GM11168 (cell line): ENCODE data around the gene WDFY2.

Experiments used
- in situ Hi-C: fragments of 300-500 bp; cut with MboI; formaldehyde crosslinking; loops from one replicate; pipeline ENCODE4 v1.12.0; 2022; ENCODE audit warnings: low sequenced_read_pairs; ENCODE audit not compliant: unreplicated experiment

Gene WDFY2

GRCh38 chr13:51659276-51660127, 75.2 kb downstream of the WDFY2 start:
- in situ Hi-C loops = no loop called here

DNA sequence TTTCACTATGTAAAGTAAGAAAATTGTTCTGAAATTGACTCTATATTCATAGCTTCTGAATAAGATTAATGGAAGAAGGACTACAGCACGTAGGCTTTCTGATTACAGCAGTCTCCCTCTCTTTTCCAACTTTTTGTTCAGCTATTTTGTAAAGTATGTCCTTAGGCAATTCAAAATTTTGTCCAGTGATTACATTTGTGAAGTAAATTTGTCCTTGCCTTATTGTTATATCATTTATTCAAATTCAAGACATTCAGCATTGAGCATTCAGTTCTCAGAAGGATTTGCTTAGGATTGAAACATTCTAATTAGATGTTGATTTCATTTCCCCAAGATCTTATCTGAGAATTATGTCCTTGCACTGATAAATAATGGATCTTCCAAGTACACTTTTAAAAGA, 76.6 kb downstream of the WDFY2 start:
- in situ Hi-C loops = no loop called here

GRCh38 chr13:51663973-51664957, 80.0 kb downstream of the WDFY2 start:
- in situ Hi-C loops = no loop called here

DNA sequence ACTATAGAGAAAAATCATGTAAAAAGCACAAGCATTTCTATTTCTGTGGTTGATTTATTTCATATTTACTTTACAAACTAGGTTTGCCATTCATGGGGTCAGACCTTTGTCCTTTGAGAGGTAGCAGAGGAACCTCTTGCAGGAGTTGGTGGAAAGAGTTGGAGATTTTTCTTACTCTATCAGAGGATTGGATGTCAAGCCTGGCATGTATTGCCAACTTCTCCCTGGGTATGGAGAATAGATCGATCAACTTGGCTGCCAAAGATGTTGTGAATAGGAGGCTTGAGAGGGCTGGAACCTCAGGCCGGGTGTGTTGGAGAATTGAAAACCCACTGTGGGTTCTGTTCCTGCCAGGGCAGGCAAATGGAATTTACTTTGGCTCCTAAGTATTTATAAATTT, 81.2 kb downstream of the WDFY2 start:
- in situ Hi-C loops = no loop called here

DNA sequence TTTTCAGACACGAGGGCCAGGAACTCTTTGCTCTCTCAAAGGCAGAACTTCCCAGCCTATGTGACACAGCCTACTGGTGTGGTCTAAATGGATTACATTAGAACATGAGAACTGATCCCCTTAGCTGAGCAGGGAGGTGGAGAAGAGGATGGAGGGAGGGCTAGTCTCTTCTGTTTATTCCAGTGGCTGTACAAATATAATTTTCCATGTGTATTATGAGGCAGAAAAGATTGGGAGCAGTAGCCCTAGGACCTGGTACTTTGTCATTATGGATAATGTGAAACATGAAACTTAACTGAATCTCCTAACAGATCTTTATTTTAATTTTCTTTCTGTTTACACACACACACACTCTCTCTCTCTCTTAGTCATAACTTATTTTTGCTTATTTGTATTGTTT, 82.1 kb downstream of the WDFY2 start:
- in situ Hi-C loops = no loop called here

DNA sequence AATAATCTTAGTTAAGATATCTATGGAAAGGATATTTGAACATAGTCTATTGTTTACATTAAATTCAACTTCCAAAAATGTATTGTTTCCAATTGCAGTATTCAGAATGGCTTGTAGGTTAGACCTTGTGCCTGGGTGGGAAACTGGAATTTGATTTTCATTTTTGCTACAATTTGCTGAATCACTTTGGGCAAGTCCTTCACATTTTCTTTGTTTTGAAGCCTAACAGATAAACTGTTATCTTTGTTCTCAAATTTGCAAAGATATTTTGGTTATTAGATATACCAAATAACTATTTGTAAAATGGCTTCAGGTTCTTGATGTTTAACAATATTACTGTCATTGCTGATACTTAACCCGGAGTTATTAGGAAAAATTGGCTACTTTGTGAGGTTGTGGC, 82.6 kb downstream of the WDFY2 start:
- in situ Hi-C loops = no loop called here

DNA sequence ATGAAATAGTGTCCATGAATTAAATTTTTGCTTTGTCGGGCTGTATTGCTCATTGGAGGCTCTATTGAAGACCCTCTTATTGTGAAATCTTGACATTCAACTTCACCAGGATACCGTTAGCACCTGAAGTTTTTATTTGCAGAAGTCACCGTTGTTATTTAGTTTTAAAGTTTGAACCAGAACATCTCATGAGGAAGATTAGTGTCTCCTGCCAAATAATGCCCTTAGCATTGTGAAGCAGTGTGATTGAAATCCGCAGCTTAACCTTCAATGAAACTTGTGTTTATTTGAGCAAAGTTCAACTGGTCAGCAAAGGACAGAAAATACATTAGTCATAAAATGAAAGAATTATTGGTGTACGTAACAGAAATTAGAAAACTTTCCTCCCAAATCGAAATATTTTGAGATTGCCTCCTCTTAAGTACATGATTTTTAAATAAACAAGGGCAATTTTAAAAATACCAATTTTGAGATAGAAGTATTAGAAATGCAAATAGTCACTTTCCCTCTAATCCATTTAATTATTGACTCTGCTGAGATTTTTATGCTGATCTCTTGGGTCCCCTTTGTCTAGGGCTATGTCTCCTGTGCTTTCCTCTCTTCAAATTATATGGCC, 84.4 kb downstream of the WDFY2 start:
- in situ Hi-C loops = no loop called here

DNA sequence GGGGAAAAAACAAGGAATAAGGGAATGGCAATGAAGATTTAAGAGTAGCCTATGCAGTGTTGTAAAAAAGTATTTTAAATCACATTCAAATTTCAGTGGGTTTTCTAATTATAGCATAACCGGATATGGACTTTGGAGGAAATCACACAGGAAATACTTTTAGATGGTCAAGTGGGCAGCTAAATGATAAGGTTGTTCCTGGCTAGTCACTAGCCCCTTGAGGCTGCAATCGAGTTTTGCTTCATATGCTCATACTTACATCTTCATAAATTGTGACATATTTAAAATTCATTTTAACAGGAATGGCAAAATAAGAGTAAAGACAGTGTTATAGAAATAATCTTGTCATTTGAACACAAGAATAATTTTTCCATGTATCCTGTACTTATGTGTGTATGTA, 88.9 kb downstream of the WDFY2 start:
- in situ Hi-C loops = no loop called here

GRCh38 chr13:51674276-51674675, 90.0 kb downstream of the WDFY2 start:
- in situ Hi-C loops = no loop called here

DNA sequence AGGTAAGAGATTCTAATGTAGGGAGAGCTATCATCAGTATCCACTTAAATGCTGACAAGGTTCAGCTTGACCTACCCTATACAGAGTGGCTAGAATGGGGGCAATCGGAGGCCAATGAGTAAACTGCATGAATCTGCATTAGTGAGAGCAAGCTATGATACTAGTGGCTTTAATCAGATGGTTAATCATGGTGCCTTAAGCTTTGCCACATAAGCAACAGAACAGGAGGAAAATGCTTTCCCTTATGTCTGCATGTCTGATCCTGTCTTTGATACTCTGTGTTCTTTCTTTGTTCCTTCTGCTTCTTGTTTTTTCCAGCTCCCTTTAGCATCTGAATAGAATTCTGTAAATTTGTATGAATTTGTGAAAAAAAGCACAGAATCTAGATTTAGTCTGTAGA, 91.1 kb downstream of the WDFY2 start:
- in situ Hi-C loops = no loop called here

DNA sequence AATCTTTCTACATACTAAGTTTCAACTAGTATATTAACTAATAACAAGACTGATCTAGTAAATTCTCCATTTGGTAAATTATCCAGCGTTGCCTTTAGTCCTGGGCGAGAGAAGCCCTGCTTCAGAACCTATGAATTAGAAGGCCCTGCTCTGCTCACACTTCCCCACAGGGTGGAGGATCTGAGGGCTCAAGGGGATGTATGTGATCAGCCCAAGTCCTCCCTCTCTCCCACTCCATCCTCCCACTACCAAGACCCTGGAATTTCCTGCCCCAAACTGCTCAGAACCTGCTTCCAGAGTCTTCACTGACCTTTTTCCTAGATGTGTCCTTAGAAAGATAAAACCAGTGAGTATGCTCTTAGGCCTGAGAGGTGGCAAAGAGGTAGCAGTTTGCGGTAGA, 91.6 kb downstream of the WDFY2 start:
- in situ Hi-C loops = no loop called here

GRCh38 chr13:51676739-51677138, 92.5 kb downstream of the WDFY2 start:
- in situ Hi-C loops = no loop called here

DNA sequence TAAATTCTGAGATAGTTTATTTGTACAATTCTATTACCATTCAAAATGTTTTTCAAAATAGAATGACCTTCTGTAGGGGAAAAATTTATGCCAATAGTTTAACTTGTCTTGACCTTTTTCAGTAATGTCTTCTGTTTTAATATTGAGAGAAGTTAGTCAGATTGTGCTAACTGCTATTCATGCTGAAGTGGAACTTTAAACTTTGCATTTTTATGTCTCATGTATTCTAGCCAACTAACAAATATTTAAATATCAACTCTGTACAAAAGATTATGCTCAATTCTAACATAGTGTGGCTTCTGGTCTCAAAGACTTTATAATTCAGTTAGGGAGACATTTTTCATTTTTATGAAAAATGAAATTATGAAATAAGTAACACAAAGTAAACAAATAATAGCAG, 94.2 kb downstream of the WDFY2 start:
- in situ Hi-C loops = no loop called here

DNA sequence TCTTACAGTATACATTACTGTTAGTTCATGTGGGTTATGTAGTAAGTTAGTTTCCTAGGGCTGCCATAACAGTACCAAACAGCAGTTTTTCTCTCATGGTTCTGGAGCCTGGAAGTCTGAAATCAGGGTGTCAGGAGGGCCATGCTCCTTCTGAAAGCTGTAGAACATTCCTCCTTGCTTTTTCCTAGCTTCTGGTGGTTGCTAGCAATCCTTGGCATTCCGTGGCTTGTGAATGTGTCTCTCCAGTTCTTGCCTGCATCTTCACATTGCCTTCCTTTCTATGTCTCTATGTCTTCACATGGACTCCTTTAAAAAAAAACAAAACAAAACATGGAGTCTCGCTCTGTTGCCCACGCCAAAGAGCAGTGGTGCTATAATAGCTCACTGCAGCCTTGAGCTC, 95.4 kb downstream of the WDFY2 start:
- in situ Hi-C loops = no loop called here

DNA sequence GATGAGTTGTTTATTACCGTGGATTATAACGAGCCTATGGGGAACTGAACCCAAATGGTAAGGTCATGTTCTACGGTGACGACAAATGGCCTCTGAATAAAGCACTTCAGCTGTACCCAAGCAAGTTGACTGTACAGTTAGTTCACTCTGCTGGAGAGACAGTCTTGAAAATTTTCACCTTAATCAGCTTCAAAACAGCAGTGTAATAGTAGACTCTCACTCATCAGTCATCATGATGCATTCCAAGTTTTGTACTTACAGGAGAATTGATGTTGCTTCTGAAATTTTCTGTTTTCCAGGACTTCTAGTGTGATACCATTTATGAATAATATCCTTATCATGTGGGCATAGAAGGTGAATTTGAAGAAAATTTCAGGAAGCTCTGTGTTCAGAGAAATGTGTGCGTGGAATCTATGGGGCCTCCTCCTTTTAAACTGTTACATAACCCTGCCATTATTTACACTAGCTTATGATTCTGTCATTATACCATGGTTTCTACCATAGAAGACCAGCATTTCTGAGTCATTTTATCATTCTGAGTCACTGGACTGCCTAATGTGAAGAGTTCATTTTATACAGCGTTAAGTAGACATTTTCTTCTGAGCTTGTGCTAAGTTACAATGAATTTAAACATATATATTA, 96.9 kb downstream of the WDFY2 start:
- in situ Hi-C loops = no loop called here

- in situ Hi-C loops = no loop called here
These were observed 98.4 kb downstream of the WDFY2 start for GRCh38 chr13:51682686-51683085.

DNA sequence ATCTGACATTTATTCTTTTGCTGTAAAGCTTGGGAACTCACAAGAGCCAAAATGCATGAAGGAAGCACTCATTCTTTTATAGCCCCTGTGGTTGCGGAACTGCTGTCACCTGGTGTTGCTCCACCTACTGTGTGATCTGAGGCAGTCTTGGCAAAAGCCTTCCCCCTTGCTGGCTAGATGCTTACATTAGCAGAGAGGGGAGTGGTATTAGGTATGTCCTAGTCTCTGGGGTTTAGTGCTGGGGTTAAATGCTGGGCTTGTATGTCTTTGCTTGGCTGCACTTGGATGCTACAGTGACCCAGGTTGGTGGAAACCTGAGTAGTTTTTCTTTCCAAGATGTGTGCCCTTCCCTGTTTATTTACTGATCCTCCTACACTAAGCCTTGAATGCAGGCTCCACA, 99.3 kb downstream of the WDFY2 start:
- in situ Hi-C loops = no loop called here

- in situ Hi-C loops = no loop called here
These were observed 99.8 kb downstream of the WDFY2 start for GRCh38 chr13:51684076-51684475.

DNA sequence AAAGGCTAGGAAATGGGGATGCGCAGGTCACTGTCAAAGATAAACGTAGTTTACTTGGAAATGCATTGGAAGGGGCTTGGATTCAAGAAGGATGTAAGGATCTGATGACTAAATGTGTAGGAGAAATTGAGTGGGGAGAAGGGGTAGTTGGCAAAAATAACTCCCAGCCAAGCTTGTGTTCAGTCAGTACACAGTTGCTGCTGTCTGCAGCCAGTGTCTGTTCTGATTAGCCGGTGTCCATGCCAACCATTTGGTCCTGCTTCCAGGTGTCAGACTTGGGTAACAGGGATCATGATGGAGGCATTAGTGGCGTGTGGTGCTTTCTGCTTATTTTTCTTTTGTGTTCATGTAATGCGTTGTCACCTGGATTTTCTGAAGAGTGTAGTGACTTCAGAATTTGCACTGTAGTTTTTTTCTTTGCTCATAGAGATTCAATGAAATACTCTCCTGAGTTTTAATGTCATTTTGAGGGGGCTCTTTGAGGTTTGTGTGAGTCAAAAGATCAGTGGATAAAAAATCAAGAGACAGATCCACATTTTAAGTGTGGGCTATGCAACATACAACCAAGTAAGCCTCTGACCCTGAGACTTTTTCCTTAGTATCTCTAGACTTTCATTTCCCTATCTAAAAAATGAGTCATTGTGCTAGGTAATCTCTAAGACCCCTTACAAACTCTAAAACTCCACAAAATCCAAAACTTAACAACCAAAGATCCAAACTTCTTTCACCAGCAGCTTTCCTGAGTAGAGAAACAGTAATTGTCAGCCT, 103.9 kb downstream of the WDFY2 start:
- in situ Hi-C loops = no loop called here
